D721Med (cell line): ENCODE measurements around the gene P2RY11.

Source experiments
- DNase-seq: peaks from one replicate; pipeline ENCODE4 v3.0.0; 2011; ENCODE audit warnings: low spot score; ENCODE audit not compliant: insufficient read length
- FAIRE-seq: peaks from 2 replicates; lab custom pipeline; 2011; peaks lifted over from hg19 to GRCh38; lab: Jason Lieb, UNC
- TF ChIP-seq, protein P1 (sequence below): IDR thresholded peaks from 2 replicates; pipeline ENCODE4 v1.5.1; 2012; ENCODE audit warnings: mild to moderate bottlenecking, control low read depth; ENCODE audit not compliant: insufficient read depth; ENCODE audit errors: missing control alignments

P2RY11 gene

DNA sequence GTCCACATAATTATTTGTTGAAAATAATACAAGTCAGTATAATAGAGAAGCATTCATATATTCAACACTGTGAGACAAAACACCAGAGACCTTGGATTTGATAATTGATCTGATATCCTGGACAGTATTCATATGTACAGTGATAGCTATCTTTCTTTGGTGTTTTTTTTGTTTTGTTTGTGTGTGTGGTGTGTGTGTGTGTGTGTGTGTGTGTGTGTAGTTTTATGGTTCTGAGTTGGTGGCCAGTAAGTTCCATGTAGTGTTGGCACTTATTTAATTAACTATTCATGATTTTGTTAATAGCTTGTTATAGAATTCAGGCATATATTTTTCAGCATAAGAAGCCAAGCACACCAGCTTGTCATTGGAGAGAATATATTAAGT lies 7.4 kb upstream of the P2RY11 start:
- FAIRE-seq (no peak), DNase-seq (no peak)
- TF ChIP-seq, protein P1, sequence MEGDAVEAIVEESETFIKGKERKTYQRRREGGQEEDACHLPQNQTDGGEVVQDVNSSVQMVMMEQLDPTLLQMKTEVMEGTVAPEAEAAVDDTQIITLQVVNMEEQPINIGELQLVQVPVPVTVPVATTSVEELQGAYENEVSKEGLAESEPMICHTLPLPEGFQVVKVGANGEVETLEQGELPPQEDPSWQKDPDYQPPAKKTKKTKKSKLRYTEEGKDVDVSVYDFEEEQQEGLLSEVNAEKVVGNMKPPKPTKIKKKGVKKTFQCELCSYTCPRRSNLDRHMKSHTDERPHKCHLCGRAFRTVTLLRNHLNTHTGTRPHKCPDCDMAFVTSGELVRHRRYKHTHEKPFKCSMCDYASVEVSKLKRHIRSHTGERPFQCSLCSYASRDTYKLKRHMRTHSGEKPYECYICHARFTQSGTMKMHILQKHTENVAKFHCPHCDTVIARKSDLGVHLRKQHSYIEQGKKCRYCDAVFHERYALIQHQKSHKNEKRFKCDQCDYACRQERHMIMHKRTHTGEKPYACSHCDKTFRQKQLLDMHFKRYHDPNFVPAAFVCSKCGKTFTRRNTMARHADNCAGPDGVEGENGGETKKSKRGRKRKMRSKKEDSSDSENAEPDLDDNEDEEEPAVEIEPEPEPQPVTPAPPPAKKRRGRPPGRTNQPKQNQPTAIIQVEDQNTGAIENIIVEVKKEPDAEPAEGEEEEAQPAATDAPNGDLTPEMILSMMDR = no peak

DNA sequence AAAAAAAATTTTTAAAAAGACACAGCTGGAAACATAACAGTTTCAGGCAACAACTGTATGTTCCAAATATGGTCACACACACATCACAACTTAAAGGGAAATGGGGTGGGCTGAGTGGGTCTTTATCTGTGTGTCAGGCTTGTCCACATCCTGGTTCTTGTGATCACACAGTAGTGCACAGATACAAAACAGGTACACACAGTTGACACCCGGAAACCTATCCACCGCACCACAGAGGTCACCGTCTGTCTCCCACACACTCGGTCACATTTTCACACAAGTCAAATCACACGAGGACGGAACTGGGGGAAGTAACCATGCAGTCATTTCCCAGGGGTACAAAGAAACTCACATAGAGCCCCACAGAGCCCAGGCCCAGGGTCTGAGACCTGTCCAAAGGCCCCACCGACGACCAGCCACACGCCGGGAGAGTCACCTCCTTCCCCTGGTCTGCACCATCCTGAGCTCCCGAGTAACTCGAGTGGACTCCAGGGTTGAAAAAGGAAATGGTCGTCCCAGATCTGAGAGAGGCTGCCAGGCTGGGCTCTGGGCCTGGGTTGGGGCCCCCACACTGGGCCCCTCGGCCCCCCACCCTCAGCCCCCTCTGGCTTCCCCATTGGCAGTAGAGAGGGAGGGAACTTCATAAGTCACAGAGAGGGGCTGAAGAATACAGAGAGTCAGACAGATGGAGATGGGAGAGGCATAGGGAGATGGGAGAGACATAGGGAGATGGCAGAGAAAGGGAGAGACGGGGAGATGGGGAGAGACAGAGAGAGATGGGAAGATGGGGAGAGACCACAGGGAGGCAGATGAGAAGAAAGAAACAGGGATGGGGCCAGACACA lies 6.6 kb upstream of the P2RY11 start:
- DNase-seq (peak; percentile 6), FAIRE-seq (no peak)
- TF ChIP-seq, protein P1 = no peak

DNA sequence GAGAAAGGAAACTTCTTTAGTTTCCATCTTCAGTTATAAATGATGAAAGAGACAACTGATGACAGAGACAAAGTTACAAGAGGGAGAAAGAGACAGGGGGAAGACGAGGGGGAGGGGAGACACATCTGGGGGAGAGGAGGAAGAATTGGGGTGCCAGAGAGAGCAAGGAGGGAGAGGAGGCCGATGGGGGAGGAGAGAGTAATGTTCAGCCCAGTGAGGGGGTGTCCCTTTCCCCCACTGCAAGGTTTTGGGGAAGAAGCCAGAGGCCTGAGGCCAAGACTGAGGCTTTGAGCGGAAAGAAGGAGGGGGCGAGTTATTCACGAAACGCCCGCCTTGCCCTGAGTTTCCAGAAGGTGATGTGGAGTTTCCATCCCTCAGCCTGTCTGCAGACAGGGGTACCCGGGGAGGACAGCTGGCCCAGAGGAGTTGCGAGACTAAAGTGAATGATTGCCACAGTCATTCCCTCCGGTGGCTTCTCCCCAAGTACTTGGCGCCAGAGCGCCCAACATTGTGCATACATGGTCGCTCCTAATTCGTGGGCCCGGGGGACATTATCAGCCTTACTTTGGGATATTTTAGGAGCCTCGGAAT lies 5.9 kb upstream of the P2RY11 start:
- FAIRE-seq = no peak
- DNase-seq = no peak
- TF ChIP-seq, protein P1 = no peak

DNA sequence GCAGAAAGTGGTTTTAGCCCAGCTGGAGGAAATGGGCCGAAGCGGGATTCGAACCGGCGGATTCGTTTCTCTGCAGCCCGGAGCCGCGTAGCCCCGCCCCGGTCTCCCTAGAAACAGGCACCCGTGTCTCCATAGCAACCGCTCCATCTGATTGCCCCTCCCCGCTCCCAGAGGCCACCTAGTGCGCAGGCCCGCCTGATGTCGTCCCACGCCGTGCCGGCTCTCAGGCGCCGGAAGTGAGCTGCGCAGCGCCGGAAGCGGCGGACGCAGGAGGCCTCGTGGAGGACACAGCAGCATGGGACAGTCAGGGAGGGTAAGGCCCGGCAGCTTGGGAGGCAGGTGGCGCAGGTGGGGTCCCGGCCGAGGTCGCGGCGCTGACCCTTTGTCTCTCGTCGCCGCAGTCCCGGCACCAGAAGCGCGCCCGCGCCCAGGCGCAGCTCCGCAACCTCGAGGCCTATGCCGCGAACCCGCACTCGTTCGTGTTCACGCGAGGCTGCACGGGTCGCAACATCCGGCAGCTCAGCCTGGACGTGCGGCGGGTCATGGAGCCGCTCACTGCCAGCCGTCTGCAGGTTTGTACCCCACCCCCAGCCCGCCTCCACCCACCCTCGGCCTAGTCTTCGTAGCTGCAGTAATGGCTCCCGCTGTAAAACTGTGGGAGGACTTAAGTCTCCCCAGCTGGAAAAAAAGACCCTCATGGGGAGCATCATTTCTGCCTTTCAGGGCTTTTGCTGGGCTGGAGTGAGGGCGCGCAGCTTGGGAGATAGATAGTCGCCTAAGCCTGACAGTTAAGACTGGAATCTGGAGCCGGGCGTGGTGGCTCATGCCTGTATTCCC lies 5.2 kb upstream of the P2RY11 start, which contains the start of gene PPAN:
PPAN (plus strand) TSS at position 263 of the 837 bp plus-strand sequence; CDS start at position 296, 33 bp downstream.
- FAIRE-seq = no peak
- TF ChIP-seq, protein P1 = no peak

DNA sequence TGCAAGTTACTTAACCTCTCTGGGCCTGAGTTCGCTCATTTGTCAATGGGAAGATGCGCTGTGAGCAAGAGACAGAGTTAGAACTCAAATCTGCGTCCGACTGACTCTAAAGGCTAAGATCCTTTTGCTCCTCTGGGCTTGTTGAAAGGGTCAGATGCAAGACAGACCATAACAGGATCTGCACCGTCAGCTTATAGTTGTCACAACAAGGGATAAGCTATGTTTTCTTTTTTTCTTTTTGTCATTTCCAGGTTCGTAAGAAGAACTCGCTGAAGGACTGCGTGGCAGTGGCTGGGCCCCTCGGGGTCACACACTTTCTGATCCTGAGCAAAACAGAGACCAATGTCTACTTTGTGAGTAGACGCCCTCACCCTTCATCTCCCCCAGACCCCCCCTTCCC lies 4.2 kb upstream of the P2RY11 start:
- peak; percentile 13 for DNase-seq
- FAIRE-seq = no peak
- TF ChIP-seq, protein P1 = no peak

More for the DNA sequence above, 5.2 kb upstream of the P2RY11 start, which contains the start of gene PPAN:
- peak; percentile 99 for DNase-seq

DNA sequence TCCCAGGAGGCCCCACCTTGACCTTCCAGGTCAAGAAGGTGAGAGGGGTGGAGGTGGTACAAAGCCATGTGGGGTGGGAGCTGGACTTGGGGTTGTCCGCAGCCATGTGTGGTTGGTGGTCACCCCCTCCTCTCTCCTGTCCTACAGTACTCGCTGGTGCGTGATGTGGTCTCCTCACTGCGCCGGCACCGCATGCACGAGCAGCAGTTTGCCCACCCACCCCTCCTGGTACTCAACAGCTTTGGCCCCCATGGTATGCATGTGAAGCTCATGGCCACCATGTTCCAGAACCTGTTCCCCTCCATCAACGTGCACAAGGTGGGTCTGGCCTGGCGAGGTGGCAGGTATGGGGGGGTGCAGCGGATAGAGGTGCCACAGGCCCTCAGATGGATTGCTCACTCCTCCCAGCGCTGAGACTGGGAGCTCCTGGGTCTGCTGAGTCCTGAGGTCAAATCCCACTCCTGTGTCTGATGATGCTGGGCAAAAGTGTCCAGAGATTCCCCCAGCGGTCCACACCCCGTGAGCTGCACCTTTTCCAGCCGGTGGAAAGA lies 3.6 kb upstream of the P2RY11 start:
- TF ChIP-seq, protein P1 = no peak
- FAIRE-seq = no peak
- peak; percentile 13 for DNase-seq
